Measurements from ENCODE around the gene PSMF1.

DNA sequence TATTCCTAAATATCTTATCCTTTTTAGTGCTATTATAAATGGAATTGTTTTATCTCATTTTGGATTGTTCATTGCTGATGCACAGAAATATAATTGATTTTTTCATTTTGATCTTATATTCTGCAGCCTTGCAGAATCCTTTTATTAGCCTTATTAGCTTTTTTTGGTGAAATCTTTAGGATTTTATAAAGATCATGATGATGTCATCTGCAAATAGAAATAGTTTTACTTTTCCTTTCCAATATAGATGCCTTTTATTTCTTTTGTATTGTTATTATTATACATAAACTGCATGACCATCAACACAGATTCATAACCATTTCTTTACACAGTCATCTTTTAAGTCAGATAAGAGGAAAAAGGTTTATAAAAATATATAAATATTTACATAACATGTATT, 16.9 kb upstream of the PSMF1 start:
- TF ChIP-seq, protein P1, sequence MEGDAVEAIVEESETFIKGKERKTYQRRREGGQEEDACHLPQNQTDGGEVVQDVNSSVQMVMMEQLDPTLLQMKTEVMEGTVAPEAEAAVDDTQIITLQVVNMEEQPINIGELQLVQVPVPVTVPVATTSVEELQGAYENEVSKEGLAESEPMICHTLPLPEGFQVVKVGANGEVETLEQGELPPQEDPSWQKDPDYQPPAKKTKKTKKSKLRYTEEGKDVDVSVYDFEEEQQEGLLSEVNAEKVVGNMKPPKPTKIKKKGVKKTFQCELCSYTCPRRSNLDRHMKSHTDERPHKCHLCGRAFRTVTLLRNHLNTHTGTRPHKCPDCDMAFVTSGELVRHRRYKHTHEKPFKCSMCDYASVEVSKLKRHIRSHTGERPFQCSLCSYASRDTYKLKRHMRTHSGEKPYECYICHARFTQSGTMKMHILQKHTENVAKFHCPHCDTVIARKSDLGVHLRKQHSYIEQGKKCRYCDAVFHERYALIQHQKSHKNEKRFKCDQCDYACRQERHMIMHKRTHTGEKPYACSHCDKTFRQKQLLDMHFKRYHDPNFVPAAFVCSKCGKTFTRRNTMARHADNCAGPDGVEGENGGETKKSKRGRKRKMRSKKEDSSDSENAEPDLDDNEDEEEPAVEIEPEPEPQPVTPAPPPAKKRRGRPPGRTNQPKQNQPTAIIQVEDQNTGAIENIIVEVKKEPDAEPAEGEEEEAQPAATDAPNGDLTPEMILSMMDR (IDR thresholded peaks at IDR 0.05; ENCODE audit: low read depth, low read length) = no peak
- no peak for TF ChIP-seq POLR2A (IDR thresholded peaks at IDR 0.05; ENCODE audit: extremely low read depth, insufficient read length)
- TF ChIP-seq, protein P2, sequence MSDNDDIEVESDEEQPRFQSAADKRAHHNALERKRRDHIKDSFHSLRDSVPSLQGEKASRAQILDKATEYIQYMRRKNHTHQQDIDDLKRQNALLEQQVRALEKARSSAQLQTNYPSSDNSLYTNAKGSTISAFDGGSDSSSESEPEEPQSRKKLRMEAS (IDR thresholded peaks at IDR 0.05; ENCODE audit: low read depth, low read length) = no peak
